Omental fat pad (tissue), 4 donors: ENCODE data around the gene P4HA3. TPM values are rescaled to one million over a fixed set of nuclear protein-coding genes. Genes with fewer than 3 reads are reported as not detected.

Experiments
- ATAC-seq: fragments of 150-250 bp; one replicate; pipeline ENCODE4 v1.9.1; 2016; ENCODE audit warnings: mild to moderate bottlenecking, moderate library complexity; ENCODE audit not compliant: low FRiP score
- DNase-seq: peaks from one replicate; pipeline ENCODE4 v3.0.0-alpha.2; 2019; ENCODE audit warnings: low spot score
- total RNA-seq, 4 donors: library from RNA; depleted of rRNA; stranded (reverse); fragments of >200 nt; gene quantifications; one replicate each; pipeline ENCODE4 v1.1.0, GENCODE V29; 2016
- TF ChIP-seq, protein P1 (sequence below), 3 donors: fragments of 450-650 bp; IDR thresholded peaks; one replicate each; pipeline ENCODE4 v1.5.1; 2016 to 2017; ENCODE audit warnings: antibody characterized with exemption in 3 of 3, mild to moderate bottlenecking in 3 of 3, moderate library complexity in 2 of 3

The P4HA3 gene
- total RNA-seq, 4 donors from 2014 or later = 0.50 to 4.4 (median 1.6) TPM

GRCh38 chr11:74282421-74282820, 29.0 kb downstream of the P4HA3 start:
- ATAC-seq (no peak), DNase-seq (no peak)
- TF ChIP-seq, protein P1, sequence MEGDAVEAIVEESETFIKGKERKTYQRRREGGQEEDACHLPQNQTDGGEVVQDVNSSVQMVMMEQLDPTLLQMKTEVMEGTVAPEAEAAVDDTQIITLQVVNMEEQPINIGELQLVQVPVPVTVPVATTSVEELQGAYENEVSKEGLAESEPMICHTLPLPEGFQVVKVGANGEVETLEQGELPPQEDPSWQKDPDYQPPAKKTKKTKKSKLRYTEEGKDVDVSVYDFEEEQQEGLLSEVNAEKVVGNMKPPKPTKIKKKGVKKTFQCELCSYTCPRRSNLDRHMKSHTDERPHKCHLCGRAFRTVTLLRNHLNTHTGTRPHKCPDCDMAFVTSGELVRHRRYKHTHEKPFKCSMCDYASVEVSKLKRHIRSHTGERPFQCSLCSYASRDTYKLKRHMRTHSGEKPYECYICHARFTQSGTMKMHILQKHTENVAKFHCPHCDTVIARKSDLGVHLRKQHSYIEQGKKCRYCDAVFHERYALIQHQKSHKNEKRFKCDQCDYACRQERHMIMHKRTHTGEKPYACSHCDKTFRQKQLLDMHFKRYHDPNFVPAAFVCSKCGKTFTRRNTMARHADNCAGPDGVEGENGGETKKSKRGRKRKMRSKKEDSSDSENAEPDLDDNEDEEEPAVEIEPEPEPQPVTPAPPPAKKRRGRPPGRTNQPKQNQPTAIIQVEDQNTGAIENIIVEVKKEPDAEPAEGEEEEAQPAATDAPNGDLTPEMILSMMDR (IDR thresholded peaks at IDR 0.05) = no peak

DNA sequence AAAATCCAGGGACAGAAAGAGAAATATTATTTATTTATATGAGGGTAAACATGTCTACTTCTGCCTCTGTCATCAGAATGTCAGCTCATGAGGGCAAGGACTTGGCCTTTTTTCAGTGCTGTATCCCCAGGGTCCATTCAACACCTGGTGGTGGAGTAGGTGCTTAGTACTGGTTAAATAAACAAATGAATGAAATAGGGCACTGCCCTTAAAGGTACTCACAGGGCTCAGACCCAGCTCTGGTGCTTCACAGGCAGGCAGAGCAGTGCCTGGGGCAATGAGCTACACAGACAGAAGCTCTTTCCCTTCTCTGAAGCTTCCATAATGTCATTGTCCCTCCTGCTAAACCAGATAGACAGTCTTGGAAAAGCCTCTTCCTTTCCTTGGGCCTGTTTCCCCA, 30.9 kb downstream of the P4HA3 start:
- ATAC-seq (no peak), DNase-seq (no peak)
- TF ChIP-seq, protein P1 (IDR thresholded peaks at IDR 0.05) = no peak

GRCh38 chr11:74279256-74279655, 32.2 kb downstream of the P4HA3 start:
- DNase-seq = no peak
- ATAC-seq = peak; percentile 6
- TF ChIP-seq, protein P1 (IDR thresholded peaks at IDR 0.05) = no peak

GRCh38 chr11:74278721-74279161, 32.7 kb downstream of the P4HA3 start:
- DNase-seq (peak; percentile 75), ATAC-seq (peak; percentile 94)
- TF ChIP-seq, protein P1 (IDR thresholded peaks at IDR 0.05) = no peak

GRCh38 chr11:74278103-74278502, 33.3 kb downstream of the P4HA3 start:
- DNase-seq (no peak), ATAC-seq (peak; percentile 55)
- TF ChIP-seq, protein P1 (IDR thresholded peaks at IDR 0.05) = no peak

DNA sequence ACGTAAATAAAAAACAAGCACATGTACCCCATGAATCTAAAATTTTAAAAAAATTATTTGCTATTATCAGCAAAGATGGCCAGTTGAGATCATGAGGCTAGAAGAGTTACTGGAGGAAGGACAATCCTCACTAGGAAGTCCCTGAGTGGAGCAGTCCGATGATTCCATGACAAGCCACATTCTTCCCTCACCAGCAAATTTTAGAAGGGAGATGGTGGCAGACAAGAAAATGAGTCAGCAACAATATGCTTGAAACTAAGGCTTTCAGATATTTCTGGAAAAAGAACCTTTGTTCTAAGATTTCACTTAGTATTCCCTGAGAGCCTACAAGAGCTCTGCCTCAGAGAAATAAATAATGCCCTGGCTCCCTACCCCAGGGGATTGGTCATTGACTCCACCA, 34.9 kb downstream of the P4HA3 start:
- DNase-seq = no peak
- TF ChIP-seq, protein P1 (IDR thresholded peaks at IDR 0.05) = no peak
- no peak for ATAC-seq

- ATAC-seq (no peak), DNase-seq (no peak)
- TF ChIP-seq, protein P1 (IDR thresholded peaks at IDR 0.05) = no peak
Observed at GRCh38 chr11:74272276-74272675, 39.2 kb downstream of the P4HA3 start.
